A549 (cell line): Measurements from ENCODE around the gene UHRF2. TPM values are rescaled to one million over a fixed set of nuclear protein-coding genes. Genes with fewer than 3 reads are reported as not detected.

ENCODE experiments used
- ATAC-seq, 2 experiments: fragments of 200-7000 bp in 1 of 2; fragments of >200 bp in 1 of 2; cut with Nextera tagmentation in 1 of 2; cut with Tn5 transposase in 1 of 2; 3 replicates each; pipeline versions ENCODE4 v1.8.0 to v1.9.1; 2018 to 2020; ENCODE audit warnings: mild to moderate bottlenecking in 1 of 2, moderate library complexity in 1 of 2
- CTCF ChIA-PET: fragments of 300-600 bp; sonication (Branson Sonifier 250); formaldehyde crosslinking; extraction: SDS; loops from one replicate; lab custom pipeline; 2021; ENCODE audit warnings: antibody characterized with exemption, inconsistent platforms; lab: Yijun Ruan, JAX
- POLR2A ChIA-PET: fragments of 350-600 bp; formaldehyde crosslinking; extraction: SDS; loops from one replicate; lab custom pipeline; 2021; ENCODE audit warnings: antibody characterized with exemption, inconsistent platforms; lab: Yijun Ruan, JAX
- DNase-seq, 2 experiments: peaks; one replicate each; pipeline versions ENCODE4 v3.0.0 to v3.0.0-alpha.2; 2011 to 2016; ENCODE audit warnings: low read depth in 1 of 2, low spot score in 1 of 2
- FAIRE-seq: peaks from 2 replicates; lab custom pipeline; 2011; peaks lifted over from hg19 to GRCh38; lab: Jason Lieb, UNC
- H3K27ac ChIP-seq, 2 experiments: fragments of >200 bp; sonication (Bioruptor Twin); formaldehyde crosslinking; 3 replicates each; pipeline ENCODE4 v1.5.1; 2016 to 2017
- H3K4me1 ChIP-seq: fragments of >200 bp; sonication (Bioruptor Twin); formaldehyde crosslinking; 3 replicates; pipeline ENCODE4 v1.6.1; 2016
- H3K4me2 ChIP-seq: fragments of >200 bp; sonication (Bioruptor Twin); formaldehyde crosslinking; 3 replicates; pipeline ENCODE4 v1.6.1; 2016
- H3K4me3 ChIP-seq: fragments of >200 bp; sonication (Bioruptor Twin); formaldehyde crosslinking; 3 replicates; pipeline ENCODE4 v1.5.1; 2016
- H3K9me3 ChIP-seq: fragments of >200 bp; sonication (Bioruptor Twin); formaldehyde crosslinking; 3 replicates; pipeline ENCODE4 v1.6.1; 2016
- BHLHE40 ChIP-seq: IDR thresholded peaks from 2 replicates; pipeline ENCODE4 v1.6.1; 2012; ENCODE audit warnings: low read depth, low read length, inconsistent platforms
- CBX2 ChIP-seq: fragments of 200-600 bp; sonication (generic); IDR thresholded peaks from 2 replicates; pipeline ENCODE4 v1.6.1; 2016; ENCODE audit warnings: low read depth, mild to moderate bottlenecking, borderline replicate concordance
- CBX8 ChIP-seq: fragments of 200-600 bp; sonication (generic); IDR thresholded peaks from 2 replicates; pipeline ENCODE4 v1.6.1; 2016
- CHD4 ChIP-seq: fragments of 200-600 bp; sonication (generic); IDR thresholded peaks from 2 replicates; pipeline ENCODE4 v1.6.1; 2016; ENCODE audit warnings: antibody characterized with exemption, mild to moderate bottlenecking, borderline replicate concordance
- EP300 ChIP-seq, 2 experiments: fragments of >200 bp; sonication (Bioruptor Twin); formaldehyde crosslinking; IDR thresholded peaks; 2 replicates in 1 of 2; 3 replicates in 1 of 2; pipeline ENCODE4 v1.6.1; 2016 to 2017
- FOSB ChIP-seq: fragments of 250-450 bp; sonication (Bioruptor Pico); IDR thresholded peaks from 2 replicates; pipeline ENCODE4 v1.5.0; 2020; ENCODE audit warnings: mild to moderate bottlenecking, moderate library complexity
- FOXS1 ChIP-seq: fragments of 250-450 bp; sonication (Bioruptor Pico); IDR thresholded peaks from 2 replicates; pipeline ENCODE4 v1.5.0; 2020; ENCODE audit warnings: mild to moderate bottlenecking, moderate library complexity
- GATA3 ChIP-seq: IDR thresholded peaks from 2 replicates; pipeline ENCODE4 v1.6.1; 2012; ENCODE audit warnings: borderline replicate concordance
- HDAC2 ChIP-seq: fragments of 200-600 bp; sonication (generic); IDR thresholded peaks from 2 replicates; pipeline ENCODE4 v1.6.1; 2016
- HOXA7 ChIP-seq: fragments of 250-450 bp; sonication (Bioruptor Pico); IDR thresholded peaks from 2 replicates; pipeline ENCODE4 v1.5.0; 2020; ENCODE audit warnings: mild to moderate bottlenecking, moderate library complexity
- HOXB5 ChIP-seq: fragments of 250-450 bp; sonication (Bioruptor Pico); IDR thresholded peaks from 2 replicates; pipeline ENCODE4 v1.5.0; 2020; ENCODE audit warnings: mild to moderate bottlenecking, moderate library complexity
- KDM1A ChIP-seq: fragments of 200-600 bp; sonication (generic); IDR thresholded peaks from 2 replicates; pipeline ENCODE4 v1.6.1; 2016; ENCODE audit warnings: low read depth, mild to moderate bottlenecking
- KDM5A ChIP-seq: fragments of 200-600 bp; sonication (generic); IDR thresholded peaks from 2 replicates; pipeline ENCODE4 v1.6.1; 2016; ENCODE audit warnings: antibody characterized with exemption, mild to moderate bottlenecking
- MAFK ChIP-seq: fragments of 450-650 bp; IDR thresholded peaks from 2 replicates; pipeline ENCODE4 v1.6.1; 2014; ENCODE audit not compliant: partially characterized antibody
- MAZ ChIP-seq: fragments of 150-350 bp; IDR thresholded peaks from 2 replicates; pipeline ENCODE4 v1.6.1; 2014; ENCODE audit warnings: antibody characterized with exemption, low read depth, low read length, borderline replicate concordance
- NPAS2 ChIP-seq: fragments of 250-450 bp; sonication (Bioruptor Pico); IDR thresholded peaks from 2 replicates; pipeline ENCODE4 v1.8.0; 2022; ENCODE audit warnings: mild to moderate bottlenecking, moderate library complexity, borderline replicate concordance
- RNF2 ChIP-seq: fragments of 200-600 bp; sonication (generic); IDR thresholded peaks from 2 replicates; pipeline ENCODE4 v1.6.1; 2016; ENCODE audit warnings: low read depth, mild to moderate bottlenecking, antibody characterized with exemption, moderate library complexity, borderline replicate concordance
- SMC3 ChIP-seq: fragments of >200 bp; sonication (Bioruptor Twin); formaldehyde crosslinking; IDR thresholded peaks from 3 replicates; pipeline ENCODE4 v1.6.1; 2018; ENCODE audit warnings: inconsistent platforms
- SREBF2 ChIP-seq: fragments of 450-650 bp; IDR thresholded peaks from 2 replicates; pipeline ENCODE4 v1.6.1; 2014; ENCODE audit warnings: mild to moderate bottlenecking, moderate library complexity
- TP53 ChIP-seq: fragments of 250-450 bp; sonication (Bioruptor Pico); IDR thresholded peaks from 2 replicates; pipeline ENCODE4 v1.5.0; 2021; ENCODE audit warnings: mild to moderate bottlenecking, moderate library complexity
- ZFP36 ChIP-seq: fragments of 450-650 bp; IDR thresholded peaks from 2 replicates; pipeline ENCODE4 v1.6.1; 2014; ENCODE audit warnings: borderline replicate concordance; ENCODE audit not compliant: partially characterized antibody
- WGBS: methylation state at CpG from one replicate; pipeline ENCODE4 v1.1.6; 2017; ENCODE audit errors: missing lambda C conversion rate; 5-methylcytosine and 5-hydroxymethylcytosine counted together
- polyA plus RNA-seq, 4 experiments: library from polyadenylated mRNA; depleted of rRNA in 3 of 4; stranded (reverse); fragments of >200 nt; fragmentation: RNase III in 1 of 4; extraction: RNeasy Plus Mini Kit Qiagen cat#74134 plus additional on column Dnase treatment in 1 of 4; gene quantifications; 2 replicates in 3 of 4; 3 replicates in 1 of 4; pipeline ENCODE4 v1.2.3, GENCODE V29; 2011 to 2017
- TF ChIP-seq, protein P1 (sequence below): fragments of >200 bp; sonication (Bioruptor Twin); formaldehyde crosslinking; IDR thresholded peaks from 3 replicates; pipeline ENCODE4 v1.5.1; 2016
- TF ChIP-seq, protein P2 (sequence below): fragments of 250-450 bp; sonication (Bioruptor Pico); IDR thresholded peaks from 2 replicates; pipeline ENCODE4 v1.5.0; 2020; ENCODE audit warnings: low read depth, mild to moderate bottlenecking, moderate library complexity
- TF ChIP-seq, protein P3 (sequence below): fragments of >200 bp; sonication (Bioruptor Twin); formaldehyde crosslinking; IDR thresholded peaks from 3 replicates; pipeline ENCODE4 v1.6.1; 2016

Gene UHRF2
- polyA plus RNA-seq, 2 of the 4 experiments (the other 2 are of a cell fraction) = 28.6 to 74.3 TPM

DNA sequence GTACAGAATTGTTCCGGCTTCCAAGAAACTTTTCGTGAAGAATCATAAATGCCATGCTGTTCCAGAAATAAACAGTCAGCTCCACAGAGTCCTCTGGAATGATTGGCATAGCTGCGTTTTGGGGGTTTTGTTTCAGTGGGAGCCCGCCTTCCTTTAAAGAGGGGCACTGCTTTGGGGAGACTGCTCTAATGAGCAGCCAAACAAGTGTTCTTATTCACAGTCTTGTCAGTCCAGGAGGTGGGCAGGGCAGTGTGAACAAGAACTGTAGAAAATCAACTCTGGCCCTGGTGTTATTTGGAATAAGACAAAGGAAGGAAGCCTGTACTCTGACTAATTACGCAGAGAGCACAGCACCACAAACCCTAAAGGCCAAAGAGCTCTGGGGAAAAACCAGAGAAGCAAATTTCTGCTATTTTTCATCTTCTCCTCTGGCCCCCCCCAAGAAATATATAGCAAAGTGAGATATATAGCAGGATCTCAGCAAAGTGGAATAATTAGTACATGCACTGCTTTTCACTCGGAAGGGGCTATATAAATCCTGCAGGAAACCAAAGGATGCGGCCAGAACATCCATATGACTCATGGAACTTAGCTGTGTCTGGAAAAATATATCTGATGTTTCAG lies 139.6 kb downstream of the UHRF2 start:
- Histone ChIP-seq H3K27ac (no peak overlapping the region), H3K9me3 (no peaks in the 10 kb centered on the region), H3K4me2 (no peak overlapping the region), H3K4me3 (no peak overlapping the region), H3K4me1 (no peaks in the 10 kb centered on the region)
- 94% methylated on average over 7 of the region's 7 CpGs for WGBS
- TF ChIP-seq, protein P1, sequence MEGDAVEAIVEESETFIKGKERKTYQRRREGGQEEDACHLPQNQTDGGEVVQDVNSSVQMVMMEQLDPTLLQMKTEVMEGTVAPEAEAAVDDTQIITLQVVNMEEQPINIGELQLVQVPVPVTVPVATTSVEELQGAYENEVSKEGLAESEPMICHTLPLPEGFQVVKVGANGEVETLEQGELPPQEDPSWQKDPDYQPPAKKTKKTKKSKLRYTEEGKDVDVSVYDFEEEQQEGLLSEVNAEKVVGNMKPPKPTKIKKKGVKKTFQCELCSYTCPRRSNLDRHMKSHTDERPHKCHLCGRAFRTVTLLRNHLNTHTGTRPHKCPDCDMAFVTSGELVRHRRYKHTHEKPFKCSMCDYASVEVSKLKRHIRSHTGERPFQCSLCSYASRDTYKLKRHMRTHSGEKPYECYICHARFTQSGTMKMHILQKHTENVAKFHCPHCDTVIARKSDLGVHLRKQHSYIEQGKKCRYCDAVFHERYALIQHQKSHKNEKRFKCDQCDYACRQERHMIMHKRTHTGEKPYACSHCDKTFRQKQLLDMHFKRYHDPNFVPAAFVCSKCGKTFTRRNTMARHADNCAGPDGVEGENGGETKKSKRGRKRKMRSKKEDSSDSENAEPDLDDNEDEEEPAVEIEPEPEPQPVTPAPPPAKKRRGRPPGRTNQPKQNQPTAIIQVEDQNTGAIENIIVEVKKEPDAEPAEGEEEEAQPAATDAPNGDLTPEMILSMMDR = no peak
- TF ChIP-seq GATA3 (no peak), SMC3 (no peak), SREBF2 (no peak), KDM5A (no peak), FOSB (CRISPR knock-in tag) (no peak), FOXS1 (CRISPR knock-in tag) (no peak), CBX8 (no peak), RNF2 (no peak)
- TF ChIP-seq, protein P2, sequence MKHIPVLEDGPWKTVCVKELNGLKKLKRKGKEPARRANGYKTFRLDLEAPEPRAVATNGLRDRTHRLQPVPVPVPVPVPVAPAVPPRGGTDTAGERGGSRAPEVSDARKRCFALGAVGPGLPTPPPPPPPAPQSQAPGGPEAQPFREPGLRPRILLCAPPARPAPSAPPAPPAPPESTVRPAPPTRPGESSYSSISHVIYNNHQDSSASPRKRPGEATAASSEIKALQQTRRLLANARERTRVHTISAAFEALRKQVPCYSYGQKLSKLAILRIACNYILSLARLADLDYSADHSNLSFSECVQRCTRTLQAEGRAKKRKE (CRISPR knock-in tag) = no peak
- TF ChIP-seq, protein P3, sequence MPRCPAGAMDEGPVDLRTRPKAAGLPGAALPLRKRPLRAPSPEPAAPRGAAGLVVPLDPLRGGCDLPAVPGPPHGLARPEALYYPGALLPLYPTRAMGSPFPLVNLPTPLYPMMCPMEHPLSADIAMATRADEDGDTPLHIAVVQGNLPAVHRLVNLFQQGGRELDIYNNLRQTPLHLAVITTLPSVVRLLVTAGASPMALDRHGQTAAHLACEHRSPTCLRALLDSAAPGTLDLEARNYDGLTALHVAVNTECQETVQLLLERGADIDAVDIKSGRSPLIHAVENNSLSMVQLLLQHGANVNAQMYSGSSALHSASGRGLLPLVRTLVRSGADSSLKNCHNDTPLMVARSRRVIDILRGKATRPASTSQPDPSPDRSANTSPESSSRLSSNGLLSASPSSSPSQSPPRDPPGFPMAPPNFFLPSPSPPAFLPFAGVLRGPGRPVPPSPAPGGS = no peak
- FAIRE-seq = no peak
- ChIA-PET CTCF (interaction anchor here (0.7 to 2.5 kb wide), 4 partner anchors 11 to 185 kb away, joined by 3 to 9 read pairs (median 4); no protein-coding TSS in a partner anchor), POLR2A (no interaction called here)
- no peak for DNase-seq
- no peak for ATAC-seq

DNA sequence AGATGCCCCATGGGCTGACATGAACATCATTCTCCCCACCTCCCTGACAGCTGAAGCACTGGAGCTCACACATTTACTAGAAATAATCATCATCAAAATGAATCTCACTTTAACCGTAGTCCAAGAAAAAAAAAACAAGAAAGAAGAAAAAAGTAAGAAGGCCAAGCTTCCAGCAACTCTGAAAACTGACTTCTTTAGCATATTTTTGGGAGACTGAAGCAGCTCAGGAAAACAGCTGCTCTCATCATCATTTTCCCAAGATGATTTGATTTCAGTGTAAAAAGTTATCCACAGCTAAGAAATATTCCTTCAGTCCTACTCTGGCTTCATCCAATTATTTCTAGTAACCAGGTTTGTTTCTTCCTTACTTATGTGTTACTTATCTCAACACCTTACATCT lies 140.9 kb downstream of the UHRF2 start:
- ATAC-seq (no peak), FAIRE-seq (no peak), DNase-seq (no peak)
- Histone ChIP-seq H3K9me3 (no peaks in the 10 kb centered on the region), H3K4me2 (no peak overlapping the region), H3K4me3 (no peak overlapping the region), H3K27ac (no peak overlapping the region), H3K4me1 (no peaks in the 10 kb centered on the region)
- 100% methylated on average over 1 of the region's 1 CpG for WGBS
- ChIA-PET CTCF (interaction anchor here (1.0 to 2.5 kb wide), 2 partner anchors 14 to 31 kb away, joined by 3 to 9 read pairs; no protein-coding TSS in a partner anchor), POLR2A (no interaction called here)
- no peak for TF ChIP-seq CHD4
- TF ChIP-seq CBX2 = no peak
- no peak for TF ChIP-seq SREBF2
- TF ChIP-seq NPAS2 (CRISPR knock-in tag) = no peak
- TF ChIP-seq MAFK = no peak
- TF ChIP-seq, protein P1 = no peak
- no peak for TF ChIP-seq TP53 (CRISPR knock-in tag)
- no peak for TF ChIP-seq HOXA7 (CRISPR knock-in tag)
- no peak for TF ChIP-seq KDM1A
- TF ChIP-seq EP300 (IDR thresholded peaks at IDR 0.05) = no peak
- TF ChIP-seq ZFP36 = no peak
- TF ChIP-seq, protein P3 = no peak
- no peak for TF ChIP-seq BHLHE40
- TF ChIP-seq HOXB5 = no peak
- no peak for TF ChIP-seq MAZ
- TF ChIP-seq HDAC2 = no peak
- TF ChIP-seq KDM5A = no peak
- TF ChIP-seq CBX8 = no peak
- no peak for TF ChIP-seq SMC3
- no peak for TF ChIP-seq FOXS1 (CRISPR knock-in tag)
